Keratinocyte (primary cell): Measurements from ENCODE around the gene SOWAHD. TPM values are rescaled to one million over a fixed set of nuclear protein-coding genes. Genes with fewer than 3 reads are reported as not detected.

Experiments used
- DNase-seq: peaks from one replicate; pipeline ENCODE4 v3.0.0-alpha.2; 2011; ENCODE audit warnings: low read depth, missing footprints, low spot score
- FAIRE-seq: peaks from 2 replicates; lab custom pipeline; 2011; peaks lifted over from hg19 to GRCh38; lab: Jason Lieb, UNC
- H2AFZ ChIP-seq: 2 replicates; pipeline ENCODE4 v1.6.0; 2012; ENCODE audit warnings: low read length, control low read depth, inconsistent platforms; ENCODE audit not compliant: control insufficient read depth
- H3K27ac ChIP-seq: 2 replicates; pipeline ENCODE4 v1.5.1; 2011; ENCODE audit warnings: low read length; ENCODE audit not compliant: control insufficient read depth, insufficient read depth
- H3K27me3 ChIP-seq: 3 replicates; pipeline ENCODE4 v1.6.0; 2011; ENCODE audit warnings: low read length; ENCODE audit not compliant: control insufficient read depth, insufficient read depth; ENCODE audit errors: extremely low read depth
- H3K36me3 ChIP-seq, 2 experiments: 2 replicates in 1 of 2; 3 replicates in 1 of 2; pipeline ENCODE4 v1.5.1; 2011; ENCODE audit warnings: low read length in 2 of 2, mild to moderate bottlenecking in 1 of 2; ENCODE audit not compliant: control insufficient read depth in 2 of 2, insufficient read depth in 2 of 2; ENCODE audit errors: extremely low read depth in 1 of 2
- H3K4me1 ChIP-seq: 3 replicates; pipeline ENCODE4 v1.5.1; 2011; ENCODE audit warnings: low read length; ENCODE audit not compliant: control insufficient read depth, insufficient read depth; ENCODE audit errors: extremely low read depth
- H3K4me2 ChIP-seq: 3 replicates; pipeline ENCODE4 v1.6.0; 2011; ENCODE audit warnings: low read depth, low read length; ENCODE audit not compliant: control insufficient read depth, insufficient read depth; ENCODE audit errors: extremely low read depth
- H3K4me3 ChIP-seq, 3 experiments: fragments of 200-600 bp in 1 of 3; sonication (generic) in 1 of 3; 2 replicates in 2 of 3; 3 replicates in 1 of 3; pipeline ENCODE4 v1.5.1; 2011 to 2016; ENCODE audit warnings: low read length in 3 of 3, mild to moderate bottlenecking in 3 of 3, control low read depth in 2 of 3, inconsistent platforms in 1 of 3, low read depth in 1 of 3, mixed read lengths in 1 of 3, mixed run types in 1 of 3, moderate library complexity in 1 of 3; ENCODE audit not compliant: control insufficient read depth in 2 of 3, insufficient read depth in 2 of 3; ENCODE audit errors: extremely low read depth in 1 of 3
- H3K79me2 ChIP-seq: 2 replicates; pipeline ENCODE4 v1.6.0; 2012; ENCODE audit warnings: low read length; ENCODE audit not compliant: control insufficient read depth, insufficient read depth
- H3K9ac ChIP-seq: 3 replicates; pipeline ENCODE4 v1.6.0; 2011; ENCODE audit warnings: low read length; ENCODE audit not compliant: control insufficient read depth, insufficient read depth; ENCODE audit errors: extremely low read depth
- H3K9me1 ChIP-seq: 3 replicates; pipeline ENCODE4 v1.6.0; 2011; ENCODE audit warnings: low read length; ENCODE audit not compliant: control insufficient read depth, insufficient read depth; ENCODE audit errors: extremely low read depth
- H3K9me3 ChIP-seq: 2 replicates; pipeline ENCODE4 v1.5.1; 2012; ENCODE audit warnings: low read depth, low read length; ENCODE audit not compliant: control insufficient read depth
- H4K20me1 ChIP-seq: 3 replicates; pipeline ENCODE4 v1.6.0; 2011; ENCODE audit warnings: low read length; ENCODE audit not compliant: control insufficient read depth, insufficient read depth; ENCODE audit errors: extremely low read depth
- CTCF ChIP-seq, 3 experiments: IDR thresholded peaks in 1 of 3; conservative IDR thresholded peaks in 1 of 3; optimal IDR thresholded peaks in 1 of 3; 2 replicates in 2 of 3; 3 replicates in 1 of 3; pipeline versions ENCODE3 to v1.5.1; 2011; ENCODE audit warnings: low read length in 3 of 3, mild to moderate bottlenecking in 3 of 3, moderate library complexity in 2 of 3, control low read depth in 1 of 3, inconsistent platforms in 1 of 3; ENCODE audit not compliant: insufficient read depth in 2 of 3; ENCODE audit errors: extremely low read depth in 1 of 3
- EZH2 ChIP-seq: IDR thresholded peaks from one replicate; pipeline ENCODE4 v1.6.1; 2012; ENCODE audit warnings: inconsistent platforms, mild to moderate bottlenecking, low read length, moderate library complexity
- dilution Hi-C: fragments of 300-500 bp; cut with MboI; formaldehyde crosslinking; loops from one replicate; pipeline ENCODE4 v1.7.0; 2020; ENCODE audit warnings: low sequenced_read_pairs; ENCODE audit not compliant: extremely low pct_ligation_motif_present
- polyA plus RNA-seq, 5 experiments: library from polyadenylated mRNA; depleted of rRNA in 3 of 5; stranded (reverse) in 3 of 5; stranded (forward) in 1 of 5; unstranded in 1 of 5; fragments of >200 nt; gene quantifications; 1 replicate in 1 of 5; 2 replicates in 3 of 5; 3 replicates in 1 of 5; pipeline versions ENCODE4 v1.2.1 to v1.2.3, GENCODE V29; 2011 to 2012; ENCODE audit warnings: missing spikeins in 2 of 5, low read depth in 1 of 5, low replicate concordance in 1 of 5

The SOWAHD gene
- polyA plus RNA-seq, 1 donor (not counting 4 experiments of a cell fraction or from before 2014, with no cell fraction given) = not detected

- dilution Hi-C loops = loop anchor here (10.0 kb wide), 1 partner anchor 55 kb away; no protein-coding TSS in a partner anchor
- FAIRE-seq (no peak), DNase-seq (no peak)
- no peaks in the 10 kb centered on the region for H3K4me1 ChIP-seq
- no peak for TF ChIP-seq CTCF (optimal IDR thresholded peaks at IDR 0.05 in 1 of 3, IDR thresholded peaks at IDR 0.05 in 1 of 3, conservative IDR thresholded peaks at IDR 0.05 in 1 of 3; ENCODE audit: extremely low read depth in 1 of 3, insufficient read depth in 2 of 3, low read length in 3 of 3)
- no peak for TF ChIP-seq EZH2
- H4K20me1 ChIP-seq = no peaks in the 10 kb centered on the region
- H3K27ac ChIP-seq = no peak overlapping the region
- H2AFZ ChIP-seq = no peak overlapping the region
- peaks cover 4% of the 10 kb centered on the region for H3K27me3 ChIP-seq
- H3K9me1 ChIP-seq = no peaks in the 10 kb centered on the region
- H3K4me3 ChIP-seq = no peak overlapping the region
- H3K36me3 ChIP-seq = no peaks in the 10 kb centered on the region
- H3K9me3 ChIP-seq = no peaks in the 10 kb centered on the region
- no peaks in the 10 kb centered on the region for H3K79me2 ChIP-seq
- H3K9ac ChIP-seq = no peak overlapping the region
- H3K4me2 ChIP-seq = peak overlapping the region; percentile 56
Measured at GRCh38 chrX:119759248-119759766, 919 bp downstream of the SOWAHD start.

- Histone ChIP-seq H3K4me2 (no peak overlapping the region), H4K20me1 (no peaks in the 10 kb centered on the region), H3K4me1 (no peaks in the 10 kb centered on the region), H3K36me3 (no peaks in the 10 kb centered on the region), H3K9ac (no peak overlapping the region), H2AFZ (no peak overlapping the region), H3K9me1 (no peaks in the 10 kb centered on the region), H3K27ac (no peak overlapping the region), H3K9me3 (no peaks in the 10 kb centered on the region), H3K4me3 (no peak overlapping the region), H3K79me2 (no peaks in the 10 kb centered on the region), H3K27me3 (peaks cover 4% of the 10 kb centered on the region)
- DNase-seq (no peak), FAIRE-seq (no peak)
- dilution Hi-C loops = no loop called here
- TF ChIP-seq EZH2 = no peak
- no peak for TF ChIP-seq CTCF (optimal IDR thresholded peaks at IDR 0.05 in 1 of 3, IDR thresholded peaks at IDR 0.05 in 1 of 3, conservative IDR thresholded peaks at IDR 0.05 in 1 of 3; ENCODE audit: extremely low read depth in 1 of 3, insufficient read depth in 2 of 3, low read length in 3 of 3)
Measured at GRCh38 chrX:119760026-119760877, 1.9 kb downstream of the SOWAHD start.
